ENCODE results near the gene ZNF549. TPM values are rescaled to one million over a fixed set of nuclear protein-coding genes. Genes with fewer than 3 reads are reported as not detected.

The ZNF549 gene
- total RNA-seq, 1 experiment from 2014 or later, result 11.6 TPM

DNA sequence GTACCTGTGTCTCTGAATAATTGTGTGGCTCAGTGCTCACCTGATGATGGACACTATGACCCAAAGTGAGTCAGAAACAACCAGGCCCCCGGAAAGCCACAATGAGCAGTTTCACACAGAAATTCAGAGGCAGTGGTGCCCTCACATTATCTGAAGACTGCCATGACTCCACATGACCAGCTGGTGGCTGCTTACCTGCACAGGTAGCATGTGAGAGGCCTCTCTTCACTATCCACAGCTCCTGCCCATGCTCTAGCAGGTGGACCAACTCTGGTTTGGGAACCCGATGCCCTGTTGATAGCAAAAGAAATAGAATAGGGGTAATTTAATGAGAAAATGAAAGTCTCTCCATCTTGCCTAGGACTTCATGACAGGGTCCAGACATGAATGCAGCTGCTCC, 25.3 kb downstream of the ZNF549 start:
- no peak overlapping the region for H3T11ph ChIP-seq (ENCODE audit: low read length)
- Mint-ChIP-seq H3K27ac (no peak overlapping the region), H3K4me1 (no peaks in the 10 kb centered on the region), H3K9me3 (peaks cover 15 to 49% of the 10 kb centered on the region in 2 experiments), H3K4me3 (no peak overlapping the region), H3K36me3 (ENCODE audit: insufficient read depth in 1 of 3, low read depth in 3 of 3) (peaks cover 91 to 96% (median 94%) of the 10 kb centered on the region in 3 experiments), H3K27me3 (ENCODE audit: low read depth) (no peaks in the 10 kb centered on the region)
- H4K91ac ChIP-seq (ENCODE audit: insufficient read length, low read depth, low read length), result no peak overlapping the region
- no peak overlapping the region for H2AFZ ChIP-seq (ENCODE audit: low read length)
- no peak overlapping the region for H2BK5ac ChIP-seq (ENCODE audit: insufficient read length, low read length)
- no CpG with 5 or more reads among the region's 2 CpGs for WGBS (ENCODE audit: extremely low coverage, insufficient read length, low lambda C conversion rate)
- no peaks in the 10 kb centered on the region for H3K27me3 ChIP-seq (ENCODE audit: insufficient read depth, low read length)
- no peak overlapping the region for H3K4me2 ChIP-seq (ENCODE audit: insufficient read depth, insufficient read length, low read length)
- no peak overlapping the region for H3K4ac ChIP-seq (ENCODE audit: low read depth, low read length)
- H3K14ac ChIP-seq (ENCODE audit: insufficient read depth, low read length), result no peak overlapping the region
- no peak overlapping the region for H4K5ac ChIP-seq (ENCODE audit: insufficient read length, low read depth, low read length)
- no peak overlapping the region for H2BK15ac ChIP-seq (ENCODE audit: low read depth, low read length)
- H3K23ac ChIP-seq (ENCODE audit: insufficient read length, low read depth, low read length), result no peak overlapping the region
- H3K79me1 ChIP-seq (ENCODE audit: insufficient read depth, low read depth, low read length, poor library complexity, severe bottlenecking), result no peaks in the 10 kb centered on the region
- no peak overlapping the region for H2AK5ac ChIP-seq (ENCODE audit: insufficient read length, low read length)
- no peaks in the 10 kb centered on the region for H3K23me2 ChIP-seq (ENCODE audit: insufficient read length, low read depth, low read length, poor library complexity, severe bottlenecking)
- H4K20me1 ChIP-seq (ENCODE audit: control insufficient read depth, insufficient read depth, insufficient read length), result no peaks in the 10 kb centered on the region
- H3K56ac ChIP-seq (ENCODE audit: insufficient read length, low read depth, low read length), result no peak overlapping the region
- TF ChIP-seq, protein P1, sequence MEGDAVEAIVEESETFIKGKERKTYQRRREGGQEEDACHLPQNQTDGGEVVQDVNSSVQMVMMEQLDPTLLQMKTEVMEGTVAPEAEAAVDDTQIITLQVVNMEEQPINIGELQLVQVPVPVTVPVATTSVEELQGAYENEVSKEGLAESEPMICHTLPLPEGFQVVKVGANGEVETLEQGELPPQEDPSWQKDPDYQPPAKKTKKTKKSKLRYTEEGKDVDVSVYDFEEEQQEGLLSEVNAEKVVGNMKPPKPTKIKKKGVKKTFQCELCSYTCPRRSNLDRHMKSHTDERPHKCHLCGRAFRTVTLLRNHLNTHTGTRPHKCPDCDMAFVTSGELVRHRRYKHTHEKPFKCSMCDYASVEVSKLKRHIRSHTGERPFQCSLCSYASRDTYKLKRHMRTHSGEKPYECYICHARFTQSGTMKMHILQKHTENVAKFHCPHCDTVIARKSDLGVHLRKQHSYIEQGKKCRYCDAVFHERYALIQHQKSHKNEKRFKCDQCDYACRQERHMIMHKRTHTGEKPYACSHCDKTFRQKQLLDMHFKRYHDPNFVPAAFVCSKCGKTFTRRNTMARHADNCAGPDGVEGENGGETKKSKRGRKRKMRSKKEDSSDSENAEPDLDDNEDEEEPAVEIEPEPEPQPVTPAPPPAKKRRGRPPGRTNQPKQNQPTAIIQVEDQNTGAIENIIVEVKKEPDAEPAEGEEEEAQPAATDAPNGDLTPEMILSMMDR (conservative IDR thresholded peaks at IDR 0.05), result peak; percentile 31; the same call in 1 of the 3 replicates
- H3K27ac ChIP-seq (ENCODE audit: insufficient read length, low read depth, low read length), result no peak overlapping the region
- no peak overlapping the region for H2BK12ac ChIP-seq (ENCODE audit: insufficient read length, low read depth, low read length)
- no peak overlapping the region for H2BK120ac ChIP-seq (ENCODE audit: low read depth, low read length, poor library complexity, severe bottlenecking)
- no peak overlapping the region for H3K9ac ChIP-seq (ENCODE audit: extremely low read depth, insufficient read length, low read length)
- H2BK20ac ChIP-seq (ENCODE audit: low read depth, low read length, poor library complexity, severe bottlenecking), result no peak overlapping the region
- H3K4me1 ChIP-seq (ENCODE audit: insufficient read depth, low read length), result no peaks in the 10 kb centered on the region
- no peak for DNase-seq
- no peaks in the 10 kb centered on the region for H3K79me2 ChIP-seq (ENCODE audit: insufficient read depth, low read length)
- H3K18ac ChIP-seq (ENCODE audit: insufficient read length, low read depth, low read length), result no peak overlapping the region
- H4K8ac ChIP-seq (replicated peaks; ENCODE audit: insufficient read length, low read depth, low read length), result no peak overlapping the region
- peaks cover 6% of the 10 kb centered on the region for H3K9me3 ChIP-seq (ENCODE audit: control insufficient read depth, low read depth, low read length)

All from H9 (cell line).